HG03097 (cell line): ENCODE measurements around the gene SEPTIN1.
"Not testable (repeated sequence)": the region's sequence is repeated elsewhere in the genome, so short reads cannot be mapped to it uniquely, and the experiment has no call there.

ENCODE experiments used
- ATAC-seq: cut with Tn5 transposase; IDR thresholded peaks from one replicate; pipeline ENCODE4 v1.9.1; 2021; ENCODE audit not compliant: unreplicated experiment, low FRiP score

SEPTIN1 gene

DNA sequence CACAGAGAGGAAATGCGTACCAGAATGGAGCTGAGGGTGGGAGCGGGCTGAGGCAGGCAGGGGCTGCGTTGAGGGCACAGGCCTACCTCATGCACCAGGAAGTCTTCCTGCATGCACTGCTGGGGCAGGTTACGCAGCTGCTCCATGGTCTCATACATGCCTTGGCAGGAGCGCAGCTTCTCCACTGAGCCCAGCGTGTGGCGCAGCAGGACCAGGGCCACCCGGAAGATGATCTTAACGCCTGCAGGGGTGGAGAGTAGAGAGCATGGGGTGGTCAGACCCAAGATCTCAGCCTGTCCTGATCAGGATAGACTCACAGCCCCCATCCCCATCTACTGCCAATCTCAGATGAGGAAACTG is 23.8 kb downstream of the SEPTIN1 start:
- no peak for ATAC-seq

DNA sequence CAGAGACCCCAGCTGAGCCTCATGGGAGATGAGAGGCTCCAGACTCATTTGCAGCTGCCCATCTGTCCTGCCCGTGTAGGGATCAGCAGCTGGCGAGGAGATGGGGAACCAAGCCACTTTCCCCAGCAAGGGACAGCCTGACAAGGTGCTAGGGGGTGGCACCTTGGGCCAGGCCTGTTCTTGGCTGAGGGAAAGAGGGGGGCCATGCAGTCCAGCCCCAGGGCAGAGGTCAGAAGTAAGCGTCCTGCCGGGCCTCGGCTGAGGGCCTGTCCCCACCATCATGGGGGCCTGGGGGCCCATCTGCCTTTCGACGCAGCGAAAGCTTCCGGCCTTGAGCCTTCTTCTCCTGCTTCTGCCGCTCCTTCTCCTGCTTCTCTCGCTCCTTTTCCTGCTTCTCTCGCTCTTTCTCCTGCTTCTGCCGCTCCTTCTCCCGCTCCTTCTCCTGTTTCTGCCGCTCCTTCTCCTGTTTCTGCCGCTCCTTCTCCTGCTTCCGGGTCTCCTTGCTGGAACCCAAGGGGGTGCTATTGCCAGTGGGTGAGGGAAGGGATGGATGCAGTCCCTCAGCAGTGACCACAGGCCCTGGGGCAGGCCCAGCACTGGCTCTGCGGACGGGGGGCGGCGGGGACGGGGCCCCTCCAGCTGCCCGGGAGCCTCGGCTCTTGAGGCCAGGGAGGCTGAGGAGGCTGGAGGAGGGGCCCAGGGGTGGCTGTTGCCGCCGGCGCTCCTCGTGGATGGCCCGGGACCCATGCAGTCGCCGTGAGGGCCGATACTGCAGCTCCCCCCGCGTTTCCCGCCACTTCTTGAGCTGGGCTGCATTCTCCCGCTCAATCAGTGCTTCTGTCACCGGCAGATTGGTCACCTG is 24.4 kb downstream of the SEPTIN1 start:
- no peak for ATAC-seq

DNA sequence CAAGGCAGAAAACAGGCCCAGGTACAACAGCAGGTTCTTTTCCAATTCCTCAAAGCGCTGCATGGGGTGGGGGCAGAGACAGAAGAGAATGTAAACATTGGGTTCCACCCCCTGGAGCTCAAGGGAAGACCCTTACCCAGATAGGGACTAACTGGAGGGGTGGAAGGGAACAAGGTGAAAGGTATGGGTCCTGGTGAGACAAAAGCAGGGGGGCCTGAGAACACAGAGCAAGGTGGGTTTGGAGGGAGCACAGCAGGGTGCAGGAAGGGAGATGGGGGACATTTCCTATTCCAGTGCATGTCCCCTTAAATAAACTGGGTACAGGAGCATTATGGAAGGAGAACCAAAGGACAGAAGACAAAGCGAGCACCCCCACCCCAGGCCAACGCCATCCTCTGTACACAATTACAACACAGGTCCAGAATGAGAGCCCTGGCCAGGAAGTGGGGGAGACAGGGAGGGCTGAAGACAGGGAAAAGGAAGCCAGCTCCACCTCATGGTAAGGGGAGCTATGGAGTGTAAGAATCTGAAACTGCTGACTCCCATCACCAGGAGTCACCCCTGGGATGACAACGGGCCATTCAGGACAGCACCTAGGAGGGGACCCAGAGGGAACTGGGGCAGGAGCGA is 25.2 kb downstream of the SEPTIN1 start:
- no peak for ATAC-seq

DNA sequence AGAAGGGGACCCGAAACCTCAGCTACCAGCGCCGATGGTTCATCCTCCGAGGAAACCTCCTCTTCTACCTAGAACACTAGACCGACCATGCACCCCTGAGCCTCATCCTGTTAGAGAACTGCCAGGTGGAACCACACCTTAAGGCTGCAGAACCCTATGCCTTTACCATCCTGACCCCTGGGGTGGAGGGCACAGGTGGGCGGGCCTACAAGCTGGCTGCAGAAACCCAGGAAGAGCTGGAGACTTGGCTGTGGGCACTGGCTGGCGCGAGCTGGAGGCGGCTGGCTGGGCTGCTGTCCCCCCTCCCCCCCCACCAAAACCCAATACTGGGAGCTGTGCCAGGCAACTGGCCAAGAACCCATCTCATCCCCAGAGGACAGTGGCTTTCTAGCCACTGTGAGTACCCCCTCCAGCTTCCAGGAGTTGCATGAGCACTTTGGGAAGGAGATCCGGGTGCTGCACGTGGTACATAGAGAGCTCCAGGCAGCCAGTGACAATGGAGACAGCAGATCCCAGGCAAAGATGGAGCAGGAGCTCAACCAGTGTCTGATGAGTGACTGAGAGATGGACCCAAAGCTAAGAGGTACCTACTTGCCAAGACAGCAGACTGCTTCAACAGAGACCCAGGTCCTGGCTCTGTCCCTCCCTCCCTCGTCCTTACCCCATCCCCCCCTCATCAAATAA is 25.8 kb downstream of the SEPTIN1 start:
- ATAC-seq = no peak

DNA sequence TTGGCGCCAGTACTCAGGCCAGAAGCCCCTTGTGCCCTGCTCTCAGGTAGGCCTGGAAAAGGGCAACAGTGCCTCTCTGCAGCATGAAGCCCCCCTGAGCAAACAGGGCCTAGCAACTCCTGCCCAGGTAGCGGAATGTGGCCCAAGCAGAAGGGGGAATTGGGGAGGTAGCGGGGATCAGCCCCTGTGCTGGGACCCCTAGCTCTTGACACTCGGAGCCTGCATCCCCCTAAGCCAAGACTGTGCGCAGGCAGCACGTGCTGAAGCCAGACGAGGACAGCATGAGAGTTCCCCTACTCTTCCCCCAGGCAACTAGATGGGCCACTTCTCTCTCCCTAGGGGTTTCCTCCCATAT is 26.4 kb downstream of the SEPTIN1 start:
- no peak for ATAC-seq

DNA sequence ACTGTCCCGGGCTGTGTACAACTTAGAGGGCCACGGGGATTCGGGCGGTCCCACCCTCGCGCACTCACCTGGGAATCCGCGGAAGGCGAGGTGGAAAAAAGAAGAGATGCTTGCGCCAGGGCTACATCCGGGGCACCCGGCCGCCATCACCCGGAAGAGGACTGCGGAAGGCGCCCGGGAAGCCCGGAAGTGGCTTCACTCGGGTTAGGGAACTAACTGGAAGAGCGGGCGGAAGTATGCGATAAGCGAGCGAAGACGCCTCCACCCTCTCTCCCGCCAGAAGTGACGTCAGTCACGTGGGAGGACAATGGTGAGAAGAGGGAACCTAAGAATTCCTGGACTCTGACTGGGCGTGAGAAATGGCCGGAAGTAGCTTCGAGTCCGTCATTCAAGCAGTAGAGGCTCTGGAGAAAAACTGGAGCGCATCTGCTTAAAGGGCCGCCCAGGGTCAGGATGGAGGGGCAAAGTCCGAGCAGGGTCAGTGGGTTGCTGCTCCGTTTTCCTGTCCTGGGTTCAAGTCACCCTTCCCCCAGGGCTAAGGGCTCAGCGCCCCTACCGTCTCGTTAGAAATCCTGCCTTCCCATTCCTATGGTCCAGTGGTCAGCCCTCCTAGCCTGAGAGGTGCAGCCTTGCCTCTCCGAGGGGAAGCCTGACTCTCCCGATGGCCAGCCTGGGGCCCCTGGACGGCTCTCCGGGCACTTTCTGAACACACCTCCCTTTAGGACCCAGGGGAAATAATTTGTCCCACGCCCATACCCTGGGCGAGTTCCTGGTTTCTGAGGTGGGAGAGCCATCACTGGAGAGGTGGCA is 27.0 kb downstream of the SEPTIN1 start, which contains the start of gene CD2BP2:
CD2BP2 (minus strand) TSS at position 165 of the 810 bp plus-strand sequence. CDS start 627 bp downstream, outside the sequence.
- ATAC-seq = peak; percentile 38

DNA sequence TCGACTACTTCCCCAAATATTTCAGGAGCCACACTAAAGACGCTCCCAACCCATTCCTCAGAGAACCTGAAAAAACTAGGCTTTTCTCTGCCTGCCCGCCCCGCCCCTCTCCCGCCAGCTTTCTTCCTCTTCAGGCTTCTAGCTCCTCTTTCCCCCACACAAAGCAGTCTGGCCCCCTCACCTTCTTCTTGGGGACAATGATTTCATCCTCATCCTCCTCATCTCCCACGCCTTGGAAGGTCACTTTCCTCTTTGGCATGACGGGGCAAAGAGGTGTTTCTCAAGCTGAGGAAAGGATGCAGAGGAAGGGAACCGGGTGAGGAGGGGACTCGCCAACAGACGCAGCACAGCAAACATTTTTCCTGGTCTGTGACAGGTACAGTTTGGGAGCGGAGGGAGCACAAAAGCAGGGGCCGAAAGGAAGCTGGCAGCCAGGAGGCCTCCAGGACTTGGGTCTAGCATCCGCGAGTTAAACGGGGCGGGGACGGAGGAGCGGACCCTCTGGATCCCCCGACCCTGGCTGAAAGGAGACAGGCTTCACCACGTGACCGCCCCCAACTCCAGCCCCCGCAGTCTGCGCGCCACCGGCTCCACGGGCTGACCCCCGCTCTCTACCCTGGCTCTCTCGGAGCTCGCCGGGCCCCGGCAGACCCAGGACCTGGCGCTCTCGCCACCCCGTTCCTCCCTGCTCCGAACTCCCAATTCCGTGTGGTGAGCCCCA is 27.8 kb downstream of the SEPTIN1 start:
- ATAC-seq = no peak

DNA sequence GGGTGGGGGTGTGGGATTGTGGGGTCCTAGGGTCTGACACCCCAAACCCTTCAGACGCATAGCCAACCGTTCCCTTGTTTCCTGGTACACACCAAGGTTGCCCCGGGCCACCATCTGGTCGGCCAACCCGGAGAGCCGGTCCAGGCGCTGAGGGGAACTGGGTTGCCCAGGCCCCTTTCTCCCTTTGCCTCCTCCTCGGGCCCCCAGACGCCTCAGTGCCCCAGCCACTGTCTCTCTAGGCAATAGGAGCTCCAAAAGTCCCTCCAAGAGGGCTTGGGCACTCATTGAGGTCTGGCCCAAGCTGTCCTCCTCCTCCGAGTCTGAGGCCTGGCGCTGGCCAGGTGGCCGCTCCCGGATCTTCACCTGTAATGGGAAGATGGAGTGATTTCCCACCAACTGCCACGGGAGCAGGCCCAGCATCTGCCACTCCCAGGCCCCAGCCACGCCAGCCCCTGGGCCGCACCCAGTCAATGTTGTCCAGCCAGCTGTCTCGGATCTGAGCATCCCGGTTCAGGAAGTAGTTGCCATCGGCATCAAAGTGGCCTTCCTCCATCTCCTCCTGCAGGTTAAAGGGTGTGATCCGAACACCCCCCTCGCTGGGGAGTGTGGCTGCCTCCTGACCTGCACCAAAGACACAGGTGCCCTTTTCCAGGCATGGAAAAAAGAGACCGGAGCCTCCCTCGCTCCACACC is 28.8 kb downstream of the SEPTIN1 start:
- no peak for ATAC-seq

DNA sequence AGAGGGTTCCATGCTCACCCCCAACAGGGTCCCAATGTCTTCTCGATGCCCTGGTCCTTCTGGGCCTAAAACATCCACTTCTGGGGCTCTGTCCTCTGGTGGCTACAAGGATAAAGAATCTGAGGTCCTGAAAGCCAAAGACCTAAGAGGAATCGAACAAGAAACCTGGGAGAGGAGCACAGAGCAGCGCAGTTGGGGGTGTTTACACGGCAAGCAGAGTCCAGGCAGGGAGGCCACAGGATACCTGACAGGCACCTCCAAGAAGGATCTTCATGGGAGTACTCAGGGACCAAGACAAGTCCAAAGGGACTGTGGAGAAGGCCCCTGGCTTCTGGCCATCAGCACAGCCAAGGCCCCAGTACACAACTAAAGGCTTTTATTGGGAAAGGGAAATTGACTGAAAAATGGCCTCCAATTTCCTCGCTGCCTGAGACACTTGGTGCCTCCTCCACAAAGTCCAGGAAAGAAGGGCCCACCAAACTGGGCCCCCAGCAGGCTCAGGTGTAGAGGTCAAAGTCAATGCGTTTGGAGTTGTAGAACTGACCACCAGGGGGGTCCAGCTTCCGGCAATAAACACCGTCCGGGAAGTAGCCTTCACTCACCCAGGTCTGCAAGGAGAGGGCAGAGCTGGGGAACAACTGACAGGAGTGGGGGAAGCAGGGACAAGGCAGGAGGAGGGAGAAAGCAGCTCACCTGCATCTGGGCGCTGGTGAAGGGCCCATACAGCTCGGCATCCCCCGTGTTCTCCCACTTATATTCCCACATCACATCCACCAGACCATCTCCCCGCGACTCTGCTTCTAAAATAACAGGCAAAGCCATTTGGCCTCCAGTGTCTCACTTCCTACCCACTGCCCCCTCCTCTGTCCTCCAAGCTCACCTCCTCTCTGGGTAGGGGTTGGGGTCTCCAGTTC is 29.6 kb downstream of the SEPTIN1 start:
- ATAC-seq = no peak

DNA sequence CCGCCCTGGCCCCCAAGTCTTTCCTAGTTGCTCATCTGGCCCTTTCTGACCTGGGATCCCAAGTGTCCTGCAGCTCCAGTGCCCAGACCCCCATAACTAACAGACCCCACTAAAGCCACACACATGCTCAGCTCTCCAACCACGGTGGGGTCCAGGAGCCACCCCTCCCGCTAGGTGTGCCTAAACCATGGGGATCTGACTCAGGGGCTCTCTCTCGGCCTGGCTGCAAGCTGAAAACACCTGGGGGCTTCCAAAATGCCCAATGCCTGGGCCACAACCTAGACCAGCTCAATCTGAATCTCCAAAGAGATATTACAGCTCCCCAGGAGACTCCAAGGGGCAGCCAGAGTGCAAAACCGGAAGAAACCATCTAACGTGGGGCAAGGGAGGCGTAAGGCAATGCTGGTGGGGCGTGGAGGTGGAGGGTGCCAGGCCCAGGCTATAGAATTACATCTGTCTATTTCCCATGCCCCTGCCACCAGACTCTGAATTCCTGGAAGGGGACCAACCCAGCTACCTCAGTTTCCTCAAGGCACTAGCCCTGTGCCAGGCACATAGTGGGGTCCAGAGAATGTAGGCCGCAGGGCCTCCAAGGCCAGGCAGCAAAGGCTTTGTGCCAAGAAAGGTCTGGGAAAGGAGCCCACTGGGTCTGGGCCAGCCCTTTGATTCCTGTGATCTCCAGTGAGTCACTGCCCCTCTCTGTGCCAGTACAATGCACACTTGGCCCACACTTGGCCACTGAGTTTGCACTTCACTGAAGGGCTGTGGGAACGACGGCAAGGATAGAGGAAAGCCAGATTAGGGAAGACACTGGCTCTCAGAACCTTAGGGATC is 30.6 kb downstream of the SEPTIN1 start:
- no peak for ATAC-seq

DNA sequence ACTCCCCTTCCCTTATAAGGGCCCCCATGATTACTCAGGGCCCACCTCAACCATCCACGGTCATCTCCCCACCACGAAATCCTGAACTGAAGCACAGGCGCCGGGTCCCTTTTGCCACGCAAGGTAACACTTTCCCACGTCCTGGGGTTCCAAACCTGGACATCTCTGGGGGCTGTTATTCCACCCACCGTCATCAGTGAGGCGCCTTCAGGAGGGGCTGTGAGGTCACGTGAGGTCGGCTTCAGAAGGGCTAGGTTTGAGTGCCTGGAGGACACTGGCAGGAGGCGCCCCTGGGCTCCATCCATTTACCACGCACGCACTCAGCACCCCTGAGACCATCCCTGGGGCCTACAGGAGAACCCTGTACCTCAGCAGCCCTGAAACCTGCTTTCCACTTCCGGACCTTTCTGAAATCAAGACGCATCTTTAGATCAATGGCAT is 31.3 kb downstream of the SEPTIN1 start:
- ATAC-seq = no peak

DNA sequence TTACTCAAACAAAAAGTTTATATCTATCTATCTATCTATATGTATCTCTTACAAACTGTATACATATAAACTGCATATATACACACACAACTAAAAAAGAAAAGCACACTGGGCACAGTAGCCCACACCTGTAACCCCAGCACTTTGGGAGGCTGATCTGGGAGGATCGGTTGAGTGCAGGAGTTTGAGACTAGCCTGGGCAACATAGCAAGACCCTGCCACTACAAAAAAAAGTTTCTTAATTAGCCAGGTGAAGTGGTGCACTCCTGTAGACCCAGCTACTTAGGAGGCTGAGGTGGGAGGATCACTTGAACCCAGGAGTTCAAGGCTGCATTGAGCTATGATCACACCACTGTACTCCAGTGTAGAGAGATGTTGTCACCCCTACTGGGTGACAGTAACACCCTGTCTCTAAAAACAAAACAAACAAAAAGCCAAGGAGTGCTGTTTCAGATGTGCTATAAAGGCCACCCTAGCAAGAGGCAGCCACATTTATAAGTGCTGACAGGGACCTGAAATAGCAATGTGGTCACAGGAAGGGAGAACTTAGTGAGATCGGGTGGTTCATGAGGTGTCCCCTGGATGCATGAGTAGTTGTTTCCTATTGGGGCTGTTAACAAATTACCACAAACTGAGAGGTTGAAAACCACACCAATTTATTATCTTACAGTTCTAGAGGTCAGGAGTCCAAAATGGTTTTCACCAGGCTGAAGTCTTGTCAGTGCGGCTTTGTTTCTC is 32.1 kb downstream of the SEPTIN1 start:
- ATAC-seq = no peak

DNA sequence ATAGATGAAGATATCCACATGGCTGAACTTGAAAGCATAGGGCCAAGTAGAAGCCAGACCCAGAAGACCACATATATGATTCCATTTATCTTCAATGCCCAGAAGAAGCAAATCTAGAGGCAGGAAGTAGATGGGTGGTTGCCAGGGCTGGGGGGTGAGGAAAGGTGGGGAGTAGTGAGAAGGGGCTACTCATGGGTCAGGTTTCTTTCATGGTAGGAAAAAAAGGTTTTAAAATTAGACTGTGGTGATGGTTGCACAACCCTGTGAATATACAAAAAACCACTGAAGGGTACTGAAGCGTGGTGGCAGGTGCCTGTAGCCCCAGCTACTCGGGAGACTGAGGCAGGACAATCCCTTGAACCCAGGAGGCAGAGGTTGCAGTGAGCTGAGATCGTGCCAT is 32.7 kb downstream of the SEPTIN1 start:
- no peak for ATAC-seq

DNA sequence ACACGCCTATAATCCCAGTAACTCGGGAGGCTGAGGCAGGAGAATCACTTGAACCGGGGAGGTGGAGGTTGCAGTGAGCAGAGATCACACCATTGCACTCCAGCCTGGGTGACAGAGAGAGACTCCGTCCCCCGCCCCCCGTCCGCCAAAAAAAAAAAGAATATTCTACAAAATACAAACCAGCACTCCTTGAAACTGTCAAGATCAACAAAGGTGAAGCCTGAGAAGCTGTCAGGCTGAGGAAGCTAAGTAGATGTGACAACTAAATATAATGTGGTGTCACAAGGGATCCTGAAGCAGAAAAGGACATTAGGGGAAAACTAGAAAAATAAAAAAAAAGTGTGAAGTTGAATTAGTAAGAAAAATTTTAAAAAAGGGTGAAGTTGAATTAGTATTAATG is 33.4 kb downstream of the SEPTIN1 start:
- no peak for ATAC-seq

DNA sequence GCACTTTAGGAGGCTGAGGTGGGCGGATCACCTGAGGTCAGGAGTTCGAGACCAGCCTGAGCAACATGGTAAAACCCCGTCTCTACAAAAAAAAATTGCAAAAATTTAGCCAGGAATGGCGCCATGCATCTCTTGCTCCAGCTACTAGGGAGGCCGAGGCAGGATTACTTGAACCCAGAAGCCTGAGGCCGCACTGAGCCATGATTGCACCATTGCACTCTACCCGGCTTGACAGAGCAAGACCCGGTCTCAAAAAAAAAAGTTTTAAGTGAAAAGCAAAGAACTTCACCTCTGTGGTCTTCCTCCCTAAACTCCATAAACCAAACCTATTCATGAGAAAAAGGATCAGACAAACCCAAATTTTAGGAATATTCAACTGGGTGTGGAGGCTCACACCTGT is 34.2 kb downstream of the SEPTIN1 start:
- ATAC-seq = no peak

DNA sequence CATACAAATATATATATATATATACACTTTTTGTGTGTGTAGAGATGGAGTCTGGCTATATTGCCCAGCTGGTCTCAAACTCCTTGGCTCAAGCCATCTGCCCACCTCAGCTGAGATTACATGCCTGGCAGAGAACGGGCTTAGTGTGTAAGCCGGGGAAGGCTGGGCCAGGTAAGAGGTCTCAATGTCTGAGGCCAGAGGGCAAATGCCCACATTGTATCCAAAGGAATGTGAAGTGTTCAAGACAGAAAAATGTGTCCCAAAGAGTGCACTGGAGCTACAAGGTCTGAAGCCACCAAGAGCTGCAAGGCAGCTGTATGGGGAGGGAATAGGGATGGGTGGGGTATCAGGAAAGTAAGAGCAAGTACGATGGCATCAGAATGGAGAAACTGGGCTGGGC is 36.1 kb downstream of the SEPTIN1 start:
- no peak for ATAC-seq

DNA sequence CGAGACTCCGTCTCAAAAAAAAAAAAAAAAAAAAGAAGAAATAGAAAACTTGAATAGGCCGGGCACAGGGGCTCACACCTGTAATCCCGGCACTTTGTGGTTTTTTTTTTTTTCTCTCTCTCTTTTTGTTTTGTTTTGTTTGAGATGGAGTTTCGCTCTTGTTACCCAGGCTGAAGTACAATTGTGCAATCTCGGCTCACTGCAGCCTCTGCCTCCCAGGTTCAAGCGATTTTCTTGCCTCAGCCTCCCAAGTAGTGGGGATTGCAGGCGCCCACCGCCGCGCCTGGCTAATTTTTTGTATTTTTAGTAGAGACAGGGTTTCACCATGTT is 38.9 kb downstream of the SEPTIN1 start:
- not testable (repeated sequence) for ATAC-seq
